HG02852 (cell line): ENCODE data around the gene DOCK9.
"Not testable (repeated sequence)": the region's sequence is repeated elsewhere in the genome, so short reads cannot be mapped to it uniquely, and the experiment has no call there.

Experiments
- ATAC-seq: cut with Tn5 transposase; IDR thresholded peaks from one replicate; pipeline ENCODE4 v1.9.1; 2021; ENCODE audit warnings: mild to moderate bottlenecking, moderate library complexity; ENCODE audit not compliant: unreplicated experiment

Gene DOCK9

GRCh38 chr13:98829541-98829940 lies 148.3 kb downstream of the DOCK9 start:
- no peak for ATAC-seq

GRCh38 chr13:98828614-98829013 lies 149.2 kb downstream of the DOCK9 start:
- ATAC-seq = no peak

- no peak for ATAC-seq
Measured at GRCh38 chr13:98827449-98827848, 150.4 kb downstream of the DOCK9 start.

- ATAC-seq = no peak
Measured at GRCh38 chr13:98826146-98826545, 151.7 kb downstream of the DOCK9 start.

GRCh38 chr13:98825659-98826058 lies 152.2 kb downstream of the DOCK9 start:
- no peak for ATAC-seq

- no peak for ATAC-seq
Measured at GRCh38 chr13:98824376-98825160, 153.3 kb downstream of the DOCK9 start.

- no peak for ATAC-seq
Measured at GRCh38 chr13:98823442-98823841, 154.4 kb downstream of the DOCK9 start.

- no peak for ATAC-seq
Measured at GRCh38 chr13:98822225-98822606, 155.6 kb downstream of the DOCK9 start.

GRCh38 chr13:98821372-98822224 lies 156.3 kb downstream of the DOCK9 start:
- no peak for ATAC-seq

- no peak for ATAC-seq
Measured at GRCh38 chr13:98820744-98821371, 157.0 kb downstream of the DOCK9 start.

- ATAC-seq = no peak
Measured at GRCh38 chr13:98820300-98820699, 157.6 kb downstream of the DOCK9 start.

- no peak for ATAC-seq
Measured at GRCh38 chr13:98819382-98820010, 158.4 kb downstream of the DOCK9 start.

- ATAC-seq = no peak
Measured at GRCh38 chr13:98816406-98816805, 161.5 kb downstream of the DOCK9 start.

- ATAC-seq = no peak
Measured at GRCh38 chr13:98813993-98814392, 163.9 kb downstream of the DOCK9 start.

- not testable (repeated sequence) for ATAC-seq
Measured at GRCh38 chr13:98812186-98812790, 165.6 kb downstream of the DOCK9 start.

GRCh38 chr13:98810746-98811145 lies 167.1 kb downstream of the DOCK9 start:
- no peak for ATAC-seq

GRCh38 chr13:98809345-98809777 lies 168.5 kb downstream of the DOCK9 start:
- no peak for ATAC-seq

GRCh38 chr13:98807774-98808173 lies 170.1 kb downstream of the DOCK9 start:
- ATAC-seq = no peak

GRCh38 chr13:98804336-98804855 lies 173.5 kb downstream of the DOCK9 start:
- ATAC-seq = no peak

GRCh38 chr13:98803921-98804320 lies 173.9 kb downstream of the DOCK9 start:
- no peak for ATAC-seq
